ENCODE results near the gene MPRIP. TPM values are rescaled to one million over a fixed set of nuclear protein-coding genes. Genes with fewer than 3 reads are reported as not detected.

Gene MPRIP
- total RNA-seq, 1 experiment from 2014 or later, result 1,274 TPM

- peaks cover 86% of the 10 kb centered on the region for H3K36me3 ChIP-seq (ENCODE audit: low read depth, low read length)
These were observed 133.1 kb downstream of the MPRIP start for GRCh38 chr17:17175340-17175739.

GRCh38 chr17:17175917-17176316, 133.7 kb downstream of the MPRIP start:
- CTCF ChIA-PET, result no interaction called here
- H3K79me2 ChIP-seq (ENCODE audit: low read length), result no peaks in the 10 kb centered on the region
- no peak for TF ChIP-seq CTCF (conservative IDR thresholded peaks at IDR 0.05; ENCODE audit: low read depth, low read length)
- no peak for TF ChIP-seq EZH2phosphoT487 (IDR thresholded peaks at IDR 0.05; ENCODE audit: borderline replicate concordance, low read length)
- no peak for TF ChIP-seq EZH2 (IDR thresholded peaks at IDR 0.05; ENCODE audit: low read length, unreplicated experiment)

More at GRCh38 chr17:17175340-17175739, 133.1 kb downstream of the MPRIP start:
- Histone ChIP-seq H3F3A (ENCODE audit: low read length, unreplicated experiment) (peaks cover 11% of the 10 kb centered on the region), H3K4me1 (ENCODE audit: insufficient read depth, low read length) (no peaks in the 10 kb centered on the region), H3K4me3 (ENCODE audit: low read length) (no peak overlapping the region), H3K27me3 (ENCODE audit: low read length) (no peaks in the 10 kb centered on the region), H3K27ac (ENCODE audit: low read length) (no peak overlapping the region), H3K4me2 (ENCODE audit: low read length) (no peak overlapping the region), H3K9ac (ENCODE audit: low read length) (no peak overlapping the region), H3K79me2 (ENCODE audit: low read length) (no peaks in the 10 kb centered on the region; the same call in 1 of the 2 replicates), H3K9me3 (ENCODE audit: low read length) (no peaks in the 10 kb centered on the region), H4K20me1 (ENCODE audit: low read length) (no peaks in the 10 kb centered on the region; the same call in 1 of the 2 replicates), H3K9me2 (replicated peaks; ENCODE audit: low read length) (no peaks in the 10 kb centered on the region), H2AFZ (ENCODE audit: low read length) (no peak overlapping the region)
- ATAC-seq, result no peak
- intact Hi-C loops (cut with micrococcal nuclease), result no loop called here
- ChIA-PET POLR2A (ENCODE audit: unreplicated experiment) (no interaction called here), CTCF (no interaction called here)
- TF ChIP-seq EZH2 (IDR thresholded peaks at IDR 0.05; ENCODE audit: low read length, unreplicated experiment) (no peak), CTCF (conservative IDR thresholded peaks at IDR 0.05; ENCODE audit: low read depth, low read length) (no peak), EZH2phosphoT487 (IDR thresholded peaks at IDR 0.05; ENCODE audit: borderline replicate concordance, low read length) (no peak)
- DNase-seq, result no peak
- no TSS peak for BruUV-seq (replicated peaks)

GRCh38 chr17:17176341-17176740, 134.1 kb downstream of the MPRIP start:
- H3F3A ChIP-seq (ENCODE audit: low read length, unreplicated experiment), result peaks cover 11% of the 10 kb centered on the region
- H3K4me2 ChIP-seq (ENCODE audit: low read length), result no peak overlapping the region
- no peak overlapping the region for H2AFZ ChIP-seq (ENCODE audit: low read length)
- no peak overlapping the region for H3K27ac ChIP-seq (ENCODE audit: low read length)
- no peaks in the 10 kb centered on the region for H3K27me3 ChIP-seq (ENCODE audit: low read length)
- no peak overlapping the region for H3K4me3 ChIP-seq (ENCODE audit: low read length)
- no TSS peak for BruUV-seq (replicated peaks)
- H3K36me3 ChIP-seq (ENCODE audit: low read depth, low read length), result peaks cover 89% of the 10 kb centered on the region
- POLR2A ChIA-PET (ENCODE audit: unreplicated experiment), result no interaction called here
- no peak for TF ChIP-seq EZH2 (IDR thresholded peaks at IDR 0.05; ENCODE audit: low read length, unreplicated experiment)
- TF ChIP-seq CTCF (conservative IDR thresholded peaks at IDR 0.05; ENCODE audit: low read depth, low read length), result no peak
- H3K9me3 ChIP-seq (ENCODE audit: low read length), result no peaks in the 10 kb centered on the region
- no peaks in the 10 kb centered on the region for H3K9me2 ChIP-seq (replicated peaks; ENCODE audit: low read length)
- intact Hi-C loops (cut with micrococcal nuclease), result no loop called here
- ATAC-seq (no peak), DNase-seq (no peak)
- no peak overlapping the region for H3K9ac ChIP-seq (ENCODE audit: low read length)
- no peaks in the 10 kb centered on the region for H3K4me1 ChIP-seq (ENCODE audit: insufficient read depth, low read length)
- CTCF ChIA-PET, result no interaction called here
- 0 out of 2 replicates have a peak, but pooled peaks cover 2% of the 10 kb centered on the region for H4K20me1 ChIP-seq (ENCODE audit: low read length)
- H3K79me2 ChIP-seq (ENCODE audit: low read length), result no peaks in the 10 kb centered on the region

More at GRCh38 chr17:17175917-17176316, 133.7 kb downstream of the MPRIP start:
- no peaks in the 10 kb centered on the region for H3K4me1 ChIP-seq (ENCODE audit: insufficient read depth, low read length)
- H3K4me3 ChIP-seq (ENCODE audit: low read length), result no peak overlapping the region
- no TSS peak for BruUV-seq (replicated peaks)
- H3K27me3 ChIP-seq (ENCODE audit: low read length), result no peaks in the 10 kb centered on the region
- no peaks in the 10 kb centered on the region for H3K9me2 ChIP-seq (replicated peaks; ENCODE audit: low read length)
- H3K4me2 ChIP-seq (ENCODE audit: low read length), result no peak overlapping the region
- POLR2A ChIA-PET (ENCODE audit: unreplicated experiment), result no interaction called here
- no peaks in the 10 kb centered on the region for H4K20me1 ChIP-seq (ENCODE audit: low read length)
- no peak overlapping the region for H3K27ac ChIP-seq (ENCODE audit: low read length)
- intact Hi-C loops (cut with micrococcal nuclease), result no loop called here
- DNase-seq (no peak), ATAC-seq (no peak)
- H3K36me3 ChIP-seq (ENCODE audit: low read depth, low read length), result peaks cover 86% of the 10 kb centered on the region
- H3K9ac ChIP-seq (ENCODE audit: low read length), result no peak overlapping the region
- H3K9me3 ChIP-seq (ENCODE audit: low read length), result no peaks in the 10 kb centered on the region
- peaks cover 11% of the 10 kb centered on the region for H3F3A ChIP-seq (ENCODE audit: low read length, unreplicated experiment)
- H2AFZ ChIP-seq (ENCODE audit: low read length), result no peak overlapping the region
